GM12801 (cell line): ENCODE measurements around the gene WWP2.

Experiments
- CTCF ChIP-seq: IDR thresholded peaks from one replicate; pipeline ENCODE4 v1.5.1; 2011; ENCODE audit warnings: control low read depth; ENCODE audit not compliant: insufficient read length; ENCODE audit errors: extremely low read depth

The WWP2 gene

GRCh38 chr16:69905171-69905555, 143.0 kb downstream of the WWP2 start:
- TF ChIP-seq CTCF: no peak

GRCh38 chr16:69906838-69907401, 144.8 kb downstream of the WWP2 start:
- TF ChIP-seq CTCF: no peak

- TF ChIP-seq CTCF: no peak
These were observed 146.9 kb downstream of the WWP2 start for GRCh38 chr16:69909043-69909442.

GRCh38 chr16:69909760-69910159, 147.6 kb downstream of the WWP2 start:
- no peak for TF ChIP-seq CTCF

- TF ChIP-seq CTCF: no peak
These were observed 148.8 kb downstream of the WWP2 start for GRCh38 chr16:69910964-69911363.

- TF ChIP-seq CTCF: no peak
These were observed 154.3 kb downstream of the WWP2 start for GRCh38 chr16:69916462-69916861.

- TF ChIP-seq CTCF: no peak
These were observed 155.2 kb downstream of the WWP2 start for GRCh38 chr16:69917311-69917710.

- no peak for TF ChIP-seq CTCF
These were observed 155.6 kb downstream of the WWP2 start for GRCh38 chr16:69917739-69918138.
